Middle frontal gyrus (tissue), 1 donor: ENCODE measurements around the gene CCDC92.

Experiments
- DNase-seq: peaks from one replicate; pipeline ENCODE4 v3.0.0-alpha.2; 2015; ENCODE audit warnings: low spot score; ENCODE audit errors: extremely low spot score

CCDC92 gene

DNA sequence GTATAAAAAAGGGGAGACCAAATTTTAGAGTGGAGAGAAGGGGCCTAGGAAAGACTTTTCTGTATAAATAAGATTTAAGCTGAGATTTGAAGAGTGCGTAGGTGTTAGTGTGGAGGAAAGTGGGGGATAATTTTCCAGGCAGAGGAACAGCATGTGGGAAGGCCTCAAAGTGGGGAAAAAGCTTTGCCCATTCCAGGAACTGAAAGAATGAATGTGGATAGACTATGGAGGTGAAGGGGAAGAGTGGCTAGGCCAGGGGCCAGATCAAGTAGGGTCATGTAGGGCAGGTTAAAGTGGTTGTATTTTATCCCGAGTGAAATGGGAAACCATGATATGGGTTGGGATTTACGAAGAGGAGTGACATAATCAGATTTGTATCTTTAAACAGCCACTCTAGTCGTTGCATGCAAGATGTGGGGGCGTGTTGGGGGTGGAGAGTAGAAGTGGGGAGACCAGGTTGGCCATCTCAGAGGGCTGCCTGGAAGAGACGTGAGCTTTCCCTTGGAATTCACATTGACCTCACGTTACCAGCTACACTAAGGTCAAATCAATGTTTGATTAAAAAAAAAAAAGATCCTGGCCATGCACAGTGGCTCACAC is 3.7 kb upstream of the CCDC92 start:
- DNase-seq: no peak

DNA sequence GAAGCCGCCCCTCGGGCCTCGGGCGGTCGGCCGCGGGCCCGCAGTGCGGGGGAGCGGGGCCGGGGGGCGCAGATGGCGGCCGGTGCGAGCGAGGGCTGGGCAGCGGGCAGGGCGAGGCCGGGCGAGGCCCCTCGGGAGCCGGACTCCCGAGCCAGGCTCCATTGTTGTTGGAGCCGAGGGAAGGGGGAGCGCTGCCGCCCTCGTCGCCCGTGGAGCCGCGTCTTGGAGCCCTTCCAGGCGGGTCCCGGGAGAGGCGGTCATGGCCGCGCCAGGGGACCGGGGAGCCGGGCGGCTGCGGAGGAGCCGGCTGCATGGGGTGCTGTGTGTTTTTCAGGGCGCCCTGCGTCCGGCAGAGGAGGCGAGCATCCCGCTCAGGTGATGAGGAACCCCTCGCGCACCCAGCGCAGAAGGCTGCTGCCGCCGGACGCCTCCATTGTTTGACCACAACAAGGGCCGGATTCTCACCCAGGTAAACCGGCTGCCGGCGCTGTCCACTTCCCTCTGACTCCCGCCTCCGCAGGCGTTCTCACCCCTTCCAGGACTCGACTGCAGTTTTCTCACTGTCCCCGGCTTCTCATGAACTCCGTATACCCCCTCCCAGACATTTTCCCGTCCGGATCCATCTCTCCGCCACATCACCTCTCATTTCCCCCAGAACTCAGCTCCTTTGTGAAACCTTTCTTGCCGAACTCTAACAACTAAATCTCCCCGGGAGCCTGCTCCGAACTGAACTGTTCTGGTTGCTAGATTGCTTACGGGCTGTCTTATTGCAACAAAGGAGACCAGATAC is 1.1 kb upstream of the CCDC92 start:
- no peak for DNase-seq

- no peak for DNase-seq
Observed at GRCh38 chr12:123971770-123972456, 718 bp downstream of the CCDC92 start.

- no peak for DNase-seq
Observed at GRCh38 chr12:123971449-123971769, 1.2 kb downstream of the CCDC92 start.

DNA sequence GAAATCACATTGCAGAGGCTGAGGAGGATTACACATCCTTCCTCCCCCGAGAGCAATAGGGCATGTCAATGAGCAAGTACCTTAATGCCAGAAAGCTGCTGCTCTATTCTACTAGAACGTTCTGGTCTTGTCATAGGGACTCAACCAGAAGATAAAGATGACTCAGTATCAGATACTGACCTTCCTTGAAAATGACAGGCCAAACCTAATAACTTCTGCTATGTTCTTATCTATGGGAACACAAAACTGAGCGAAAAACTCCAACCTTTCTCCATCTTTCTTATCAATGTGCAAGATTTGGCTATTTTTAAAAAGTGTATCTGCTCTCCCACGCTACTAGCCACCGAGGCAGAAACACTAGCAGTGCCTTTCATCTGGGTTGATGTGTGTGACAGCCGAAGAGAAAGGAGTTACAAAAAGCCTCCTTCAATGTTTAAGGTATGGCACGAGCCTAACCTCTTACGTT is 5.5 kb downstream of the CCDC92 start:
- no peak for DNase-seq

- no peak for DNase-seq
Observed at GRCh38 chr12:123966596-123966995, 6.0 kb downstream of the CCDC92 start.

- no peak for DNase-seq
Observed at GRCh38 chr12:123965382-123965781, 7.2 kb downstream of the CCDC92 start.

GRCh38 chr12:123963821-123964220 is 8.8 kb downstream of the CCDC92 start:
- DNase-seq: no peak

GRCh38 chr12:123962513-123962912 is 10.1 kb downstream of the CCDC92 start:
- no peak for DNase-seq

GRCh38 chr12:123961585-123962345 is 10.9 kb downstream of the CCDC92 start:
- DNase-seq: no peak

- DNase-seq: no peak
Observed at GRCh38 chr12:123960856-123961255, 11.8 kb downstream of the CCDC92 start.

DNA sequence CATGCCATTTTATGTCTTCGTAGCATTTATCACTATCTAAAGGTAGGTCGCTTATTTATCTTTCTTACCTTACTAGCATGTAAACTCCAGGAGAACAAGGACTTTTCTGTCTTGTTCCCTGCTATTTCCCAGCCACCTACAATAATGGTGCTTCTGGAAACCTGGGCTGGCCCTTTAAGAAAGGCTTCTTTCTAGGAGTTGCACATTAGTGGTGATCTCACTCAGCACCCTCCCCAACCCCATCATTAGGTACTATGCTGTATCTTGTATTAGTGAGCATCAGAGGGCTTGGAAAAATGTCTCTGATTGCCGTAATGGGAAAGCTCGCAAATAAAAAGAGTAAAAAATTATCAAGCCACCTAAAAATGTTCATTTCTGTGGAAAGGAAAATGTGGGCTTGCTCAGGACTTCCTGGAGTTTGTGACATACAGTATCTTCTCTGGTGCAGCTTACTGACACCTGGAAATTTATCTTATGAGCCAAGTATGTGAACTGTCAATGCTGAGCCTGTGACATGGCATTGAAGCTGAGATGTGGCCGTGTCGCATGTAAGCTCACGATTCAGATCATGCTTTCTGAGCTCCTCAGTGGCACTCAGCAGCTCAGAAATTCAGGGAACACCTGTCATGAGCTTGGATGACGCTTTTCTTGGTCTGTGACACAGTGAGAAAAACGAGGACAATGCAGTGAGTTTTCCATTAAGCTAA is 12.4 kb downstream of the CCDC92 start:
- no peak for DNase-seq

DNA sequence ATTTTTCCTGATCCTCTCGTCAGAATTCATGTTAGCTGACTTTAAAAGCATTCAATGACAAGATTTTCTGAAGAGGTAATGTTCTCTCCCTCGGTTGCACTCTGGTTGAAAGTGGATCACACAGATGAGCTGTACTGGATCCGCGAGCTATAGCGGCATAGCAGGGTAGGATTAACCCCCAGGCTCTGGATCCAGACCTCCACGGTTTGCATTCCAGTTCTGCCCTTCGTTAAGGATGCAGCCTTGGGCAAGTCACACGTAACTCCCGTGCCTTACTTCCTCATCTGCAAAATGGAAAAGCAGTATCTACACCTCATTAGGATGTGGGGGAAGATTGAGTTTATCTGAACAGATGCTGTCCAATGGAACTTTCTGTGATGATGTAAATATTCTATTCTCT is 13.8 kb downstream of the CCDC92 start:
- DNase-seq: no peak

- no peak for DNase-seq
Observed at GRCh38 chr12:123958462-123958861, 14.2 kb downstream of the CCDC92 start.

- no peak for DNase-seq
Observed at GRCh38 chr12:123957196-123957595, 15.4 kb downstream of the CCDC92 start.

- DNase-seq: no peak
Observed at GRCh38 chr12:123956249-123956648, 16.4 kb downstream of the CCDC92 start.

- no peak for DNase-seq
Observed at GRCh38 chr12:123954647-123955350, 17.8 kb downstream of the CCDC92 start.

DNA sequence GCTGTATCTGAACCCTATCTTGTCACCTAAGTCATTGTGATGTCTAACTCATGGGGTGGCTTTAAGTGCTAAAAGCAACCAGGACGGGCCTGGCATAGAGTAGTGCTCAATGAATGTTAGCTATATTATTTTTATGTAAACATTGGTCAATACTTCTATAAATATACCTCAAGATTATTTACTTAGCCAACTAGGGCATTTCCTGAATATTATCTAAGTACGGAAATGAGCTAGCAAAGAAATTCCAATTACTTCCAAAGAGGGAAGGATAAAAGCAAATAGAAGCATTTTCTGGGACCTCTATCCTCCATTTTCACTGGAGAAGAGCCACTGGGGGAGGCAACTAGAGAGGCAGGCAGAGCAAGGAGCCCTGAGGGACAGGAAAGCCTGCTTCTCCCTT is 20.6 kb downstream of the CCDC92 start:
- DNase-seq: no peak

DNA sequence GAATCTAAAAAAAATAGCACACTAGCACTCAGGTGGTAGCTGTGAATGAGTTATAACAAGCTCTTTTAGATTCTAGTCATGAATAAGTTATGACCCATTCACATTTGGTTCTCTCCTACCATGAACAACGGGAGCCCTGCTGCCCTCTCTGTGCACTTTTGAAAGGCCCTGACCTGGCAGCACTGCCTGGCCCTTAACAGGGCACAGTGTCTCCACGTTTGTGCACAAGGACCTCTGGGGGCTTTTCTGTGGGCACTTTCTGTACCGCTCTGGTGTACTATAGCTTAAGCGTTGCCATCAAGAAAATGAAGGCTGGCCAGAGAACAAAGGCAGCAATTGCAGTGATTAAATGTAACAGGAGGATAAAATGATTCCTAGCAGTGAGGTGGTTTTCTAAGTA is 21.2 kb downstream of the CCDC92 start:
- no peak for DNase-seq

- no peak for DNase-seq
Observed at GRCh38 chr12:123950476-123951349, 21.9 kb downstream of the CCDC92 start.
